ENCODE measurements around the gene KCNJ6. TPM values are rescaled to one million over a fixed set of nuclear protein-coding genes. Genes with fewer than 3 reads are reported as not detected.
"Not testable (repeated sequence)": the region's sequence is repeated elsewhere in the genome, so short reads cannot be mapped to it uniquely, and the experiment has no call there.

KCNJ6 gene
- total and polyA plus RNA-seq, 10 of the 15 experiments (the other 5 are each of a cell fraction or from before 2014, with no cell fraction given) = 0.03 to 0.07 (median 0.04) TPM; not detected in 7

DNA sequence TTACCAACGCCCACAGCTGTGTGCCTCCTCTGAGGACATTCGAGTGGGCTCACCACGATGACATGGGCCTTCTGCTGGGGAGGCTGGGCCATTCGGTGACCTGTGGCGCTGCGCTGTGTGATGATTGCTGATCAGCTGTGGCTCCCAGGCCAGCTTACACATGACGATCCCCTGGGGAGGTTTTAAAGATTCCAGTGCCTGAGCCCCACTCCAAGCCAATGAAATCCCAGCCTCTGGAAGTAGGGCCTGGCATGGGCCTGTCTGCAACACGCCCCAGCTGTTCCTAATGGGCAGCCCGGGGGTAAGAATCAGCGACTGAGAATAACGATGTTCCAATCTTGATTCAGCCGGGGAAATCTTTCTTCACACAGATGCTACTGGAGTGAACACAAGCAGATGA lies 153.7 kb downstream of the KCNJ6 start:
- no peaks in the 10 kb centered on the region for H3K79me2 ChIP-seq (ENCODE audit: control insufficient read depth, insufficient read depth, low read length)
- H2AFZ ChIP-seq (ENCODE audit: control insufficient read depth, low read depth, low read length) = no peak overlapping the region
- DNase-seq (ENCODE audit: low read depth, low spot score) (no peak), ATAC-seq (no peak), FAIRE-seq (no peak)
- TF ChIP-seq ZSCAN29 (IDR thresholded peaks at IDR 0.05) (no peak), ZNF217 (IDR thresholded peaks at IDR 0.05) (no peak), ESRRA (IDR thresholded peaks at IDR 0.05; ENCODE audit: low read length) (no peak), CHD4 (IDR thresholded peaks at IDR 0.05) (no peak), TARDBP (IDR thresholded peaks at IDR 0.05; ENCODE audit: borderline replicate concordance) (no peak), PAX8 (IDR thresholded peaks at IDR 0.05) (no peak), MXI1 (IDR thresholded peaks at IDR 0.05; ENCODE audit: low read depth, low read length) (no peak), KAT2A (conservative IDR thresholded peaks at IDR 0.05; ENCODE audit: control insufficient read depth, low read depth, low read length) (no peak), PAX5 (IDR thresholded peaks at IDR 0.05; ENCODE audit: borderline replicate concordance, low read depth, low read length) (no peak), SRF (IDR thresholded peaks at IDR 0.05; ENCODE audit: low read depth in 2 of 2, low read length in 2 of 2) (no peak), RCOR1 (conservative IDR thresholded peaks at IDR 0.05; ENCODE audit: low read depth, low read length) (no peak), YBX1 (IDR thresholded peaks at IDR 0.05) (no peak), EZH2 (IDR thresholded peaks at IDR 0.05; ENCODE audit: borderline replicate concordance, control insufficient read depth, low read depth, low read length) (no peak)
- TF ChIP-seq, protein P1, sequence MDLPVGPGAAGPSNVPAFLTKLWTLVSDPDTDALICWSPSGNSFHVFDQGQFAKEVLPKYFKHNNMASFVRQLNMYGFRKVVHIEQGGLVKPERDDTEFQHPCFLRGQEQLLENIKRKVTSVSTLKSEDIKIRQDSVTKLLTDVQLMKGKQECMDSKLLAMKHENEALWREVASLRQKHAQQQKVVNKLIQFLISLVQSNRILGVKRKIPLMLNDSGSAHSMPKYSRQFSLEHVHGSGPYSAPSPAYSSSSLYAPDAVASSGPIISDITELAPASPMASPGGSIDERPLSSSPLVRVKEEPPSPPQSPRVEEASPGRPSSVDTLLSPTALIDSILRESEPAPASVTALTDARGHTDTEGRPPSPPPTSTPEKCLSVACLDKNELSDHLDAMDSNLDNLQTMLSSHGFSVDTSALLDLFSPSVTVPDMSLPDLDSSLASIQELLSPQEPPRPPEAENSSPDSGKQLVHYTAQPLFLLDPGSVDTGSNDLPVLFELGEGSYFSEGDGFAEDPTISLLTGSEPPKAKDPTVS (IDR thresholded peaks at IDR 0.05; ENCODE audit: low read depth, low read length) = no peak
- TF ChIP-seq, protein P2, sequence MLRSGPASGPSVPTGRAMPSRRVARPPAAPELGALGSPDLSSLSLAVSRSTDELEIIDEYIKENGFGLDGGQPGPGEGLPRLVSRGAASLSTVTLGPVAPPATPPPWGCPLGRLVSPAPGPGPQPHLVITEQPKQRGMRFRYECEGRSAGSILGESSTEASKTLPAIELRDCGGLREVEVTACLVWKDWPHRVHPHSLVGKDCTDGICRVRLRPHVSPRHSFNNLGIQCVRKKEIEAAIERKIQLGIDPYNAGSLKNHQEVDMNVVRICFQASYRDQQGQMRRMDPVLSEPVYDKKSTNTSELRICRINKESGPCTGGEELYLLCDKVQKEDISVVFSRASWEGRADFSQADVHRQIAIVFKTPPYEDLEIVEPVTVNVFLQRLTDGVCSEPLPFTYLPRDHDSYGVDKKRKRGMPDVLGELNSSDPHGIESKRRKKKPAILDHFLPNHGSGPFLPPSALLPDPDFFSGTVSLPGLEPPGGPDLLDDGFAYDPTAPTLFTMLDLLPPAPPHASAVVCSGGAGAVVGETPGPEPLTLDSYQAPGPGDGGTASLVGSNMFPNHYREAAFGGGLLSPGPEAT (IDR thresholded peaks at IDR 0.05; ENCODE audit: low read depth) = no peak
- TF ChIP-seq, protein P3, sequence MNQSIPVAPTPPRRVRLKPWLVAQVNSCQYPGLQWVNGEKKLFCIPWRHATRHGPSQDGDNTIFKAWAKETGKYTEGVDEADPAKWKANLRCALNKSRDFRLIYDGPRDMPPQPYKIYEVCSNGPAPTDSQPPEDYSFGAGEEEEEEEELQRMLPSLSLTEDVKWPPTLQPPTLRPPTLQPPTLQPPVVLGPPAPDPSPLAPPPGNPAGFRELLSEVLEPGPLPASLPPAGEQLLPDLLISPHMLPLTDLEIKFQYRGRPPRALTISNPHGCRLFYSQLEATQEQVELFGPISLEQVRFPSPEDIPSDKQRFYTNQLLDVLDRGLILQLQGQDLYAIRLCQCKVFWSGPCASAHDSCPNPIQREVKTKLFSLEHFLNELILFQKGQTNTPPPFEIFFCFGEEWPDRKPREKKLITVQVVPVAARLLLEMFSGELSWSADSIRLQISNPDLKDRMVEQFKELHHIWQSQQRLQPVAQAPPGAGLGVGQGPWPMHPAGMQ (IDR thresholded peaks at IDR 0.05; ENCODE audit: borderline replicate concordance) = no peak
- H3K4me3 ChIP-seq = no peak overlapping the region
- H3K9ac ChIP-seq (ENCODE audit: control insufficient read depth, insufficient read depth, low read length) = no peak overlapping the region
- ChIA-PET SMC1A (ENCODE audit: uncharacterized antibody, unreplicated experiment) (no interaction called here), CTCF (no interaction called here), RAD21 (ENCODE audit: unreplicated experiment) (no interaction called here), POLR2A (no interaction called here)
- no peaks in the 10 kb centered on the region; the same call in 2 of the 3 replicates for H3K9me3 ChIP-seq (replicated peaks; ENCODE audit: control insufficient read depth, insufficient read depth, low read length)
- H4K20me1 ChIP-seq (ENCODE audit: control insufficient read depth, insufficient read depth) = no peaks in the 10 kb centered on the region
- in situ Hi-C loops (cut with MboI) (no loop called here), intact Hi-C loops (cut with micrococcal nuclease; ENCODE audit: unreplicated experiment) (no loop called here)
- H3K27ac ChIP-seq (ENCODE audit: control insufficient read depth, insufficient read depth) = no peak overlapping the region
- no peak overlapping the region for H3K4me2 ChIP-seq (ENCODE audit: control insufficient read depth, insufficient read depth)
- no TSS peak for BruUV-seq (replicated peaks)
- no peaks in the 10 kb centered on the region for H3K27me3 ChIP-seq (replicated peaks in 1 of 2; ENCODE audit: control insufficient read depth in 2 of 2, insufficient read depth in 2 of 2, low read length in 1 of 2)
- no peaks in the 10 kb centered on the region for H3K36me3 ChIP-seq (ENCODE audit: control insufficient read depth in 2 of 2, insufficient read depth in 2 of 2, low read length in 1 of 2)
- WGBS (ENCODE audit: insufficient coverage, insufficient replicate concordance, low lambda C conversion rate, missing lambda C conversion rate) = 20% methylated on average over 12 of the region's 12 CpGs
- H3K4me1 ChIP-seq (ENCODE audit: control insufficient read depth, insufficient read depth, low read length) = no peaks in the 10 kb centered on the region

DNA sequence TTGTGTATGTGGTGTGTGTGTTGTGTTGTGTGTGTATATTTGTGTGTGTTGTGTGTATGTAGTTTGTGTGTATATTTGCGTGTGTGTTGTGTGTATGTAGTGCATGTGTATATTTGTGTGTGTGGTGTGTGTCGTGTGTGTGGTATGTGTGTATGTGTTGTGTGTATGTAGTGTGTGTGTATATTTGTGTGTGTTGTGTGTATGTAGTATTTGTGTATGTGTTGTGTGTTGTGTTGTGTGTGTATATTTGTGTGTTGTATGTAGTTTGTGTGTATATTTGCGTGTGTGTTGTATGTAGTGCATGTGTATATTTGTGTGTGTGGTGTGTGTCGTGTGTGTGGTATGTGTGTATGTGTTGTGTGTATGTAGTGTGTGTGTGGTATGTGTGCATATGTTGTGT lies 154.9 kb downstream of the KCNJ6 start:
- ATAC-seq; in situ Hi-C loops (cut with MboI); H3K4me3 ChIP-seq; POLR2A ChIA-PET; H3K79me2 ChIP-seq (ENCODE audit: control insufficient read depth, insufficient read depth, low read length); H4K20me1 ChIP-seq (ENCODE audit: control insufficient read depth, insufficient read depth); H3K4me2 ChIP-seq (ENCODE audit: control insufficient read depth, insufficient read depth); H3K9ac ChIP-seq (ENCODE audit: control insufficient read depth, insufficient read depth, low read length); H3K27me3 ChIP-seq (replicated peaks in 1 of 2; ENCODE audit: control insufficient read depth in 2 of 2, insufficient read depth in 2 of 2, low read length in 1 of 2); RAD21 ChIA-PET (ENCODE audit: unreplicated experiment); H3K9me3 ChIP-seq (replicated peaks; ENCODE audit: control insufficient read depth, insufficient read depth, low read length); H3K27ac ChIP-seq (ENCODE audit: control insufficient read depth, insufficient read depth); H2AFZ ChIP-seq (ENCODE audit: control insufficient read depth, low read depth, low read length); CTCF ChIA-PET; DNase-seq (ENCODE audit: low read depth, low spot score); intact Hi-C loops (cut with micrococcal nuclease; ENCODE audit: unreplicated experiment); H3K4me1 ChIP-seq (ENCODE audit: control insufficient read depth, insufficient read depth, low read length); BruUV-seq (replicated peaks); H3K36me3 ChIP-seq (ENCODE audit: control insufficient read depth in 2 of 2, insufficient read depth in 2 of 2, low read length in 1 of 2): not testable (repeated sequence)
- 36% methylated on average over 4 of the region's 4 CpGs for WGBS (ENCODE audit: insufficient coverage, insufficient replicate concordance, low lambda C conversion rate, missing lambda C conversion rate)
- SMC1A ChIA-PET (ENCODE audit: uncharacterized antibody, unreplicated experiment) = interaction anchor here (0.9 kb wide), 1 partner anchor 366 kb away, joined by 3 read pairs; no protein-coding TSS in a partner anchor
- FAIRE-seq = peak; percentile 92

All from GM12878 (cell line).